Natural killer cell treated with Interleukin-12 subunit alpha and Interleukin-12 subunit beta and Interleukin-15 and Interleukin-18, amount 100 ng/mL, for 72 hours (primary cell): ENCODE measurements around the gene ABCC4. TPM values are rescaled to one million over a fixed set of nuclear protein-coding genes. Genes with fewer than 3 reads are reported as not detected.

ENCODE experiments used
- ATAC-seq, 2 donors: fragments of 150-1000 bp; cut with Tn5 transposase in 1 of 2; sonication (Bioruptor Pico), chemical (Tn5 transposase) in 1 of 2; 2 replicates each; pipeline ENCODE4 v1.10.0; 2021
- DNase-seq: peaks from one replicate; pipeline ENCODE4 v3.0.0; 2022; ENCODE audit warnings: low spot score
- H3K27ac Mint-ChIP-seq, 2 donors: 1 replicate in 1 of 2; 2 replicates in 1 of 2; pipeline ENCODE4 v1.8.0; 2022; ENCODE audit warnings: mixed read lengths in 2 of 2, mild to moderate bottlenecking in 1 of 2, moderate library complexity in 1 of 2
- H3K27me3 Mint-ChIP-seq, 2 donors: 1 replicate in 1 of 2; 2 replicates in 1 of 2; pipeline ENCODE4 v1.8.0; 2022; ENCODE audit warnings: mixed read lengths in 2 of 2
- H3K36me3 Mint-ChIP-seq: one replicate; pipeline ENCODE4 v1.8.0; 2022; ENCODE audit warnings: mixed read lengths
- H3K4me1 Mint-ChIP-seq, 2 donors: 1 replicate in 1 of 2; 2 replicates in 1 of 2; pipeline ENCODE4 v1.8.0; 2022; ENCODE audit warnings: low read depth in 2 of 2, mixed read lengths in 2 of 2, mild to moderate bottlenecking in 1 of 2
- H3K4me3 Mint-ChIP-seq: one replicate; pipeline ENCODE4 v1.8.0; 2022; ENCODE audit warnings: mixed read lengths
- H3K9me3 Mint-ChIP-seq: 2 replicates; pipeline ENCODE4 v1.8.0; 2022; ENCODE audit warnings: mixed read lengths
- total RNA-seq, 2 donors: library from RNA; stranded (reverse); gene quantifications; one replicate each; pipeline ENCODE4 v1.2.3, GENCODE V29; 2022

The ABCC4 gene
- total RNA-seq, 2 donors from 2014 or later, result 5.5 to 20.6 TPM

- Mint-ChIP-seq H3K4me1 (peaks cover 3 to 10% of the 10 kb centered on the region in 2 donors), H3K27me3 (no peaks in the 10 kb centered on the region), H3K36me3 (no peaks in the 10 kb centered on the region), H3K4me3 (no peak overlapping the region), H3K9me3 (no peaks in the 10 kb centered on the region), H3K27ac (no peak overlapping the region)
- DNase-seq, result no peak
- ATAC-seq, result no peak
Observed at GRCh38 chr13:95258619-95259194, 42.5 kb downstream of the ABCC4 start.

DNA sequence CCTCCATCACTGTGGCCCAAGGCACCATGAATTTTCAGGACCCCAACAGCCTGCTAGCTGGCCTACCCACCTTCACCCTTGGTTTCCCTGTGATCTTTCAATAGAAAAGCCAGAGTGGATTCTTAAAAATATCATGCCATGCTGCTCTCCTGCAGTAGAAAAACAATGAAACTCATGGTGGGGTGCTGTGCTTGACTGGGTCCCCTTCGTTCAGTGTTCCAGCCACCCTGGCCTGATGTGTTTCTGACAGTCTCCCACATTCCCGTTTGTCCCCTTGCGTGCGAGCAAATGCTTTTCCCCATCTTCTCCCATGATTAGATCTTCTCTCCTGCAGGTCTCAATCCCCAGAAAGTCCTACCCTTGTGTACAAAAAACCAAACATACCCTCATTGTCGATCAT lies 43.2 kb downstream of the ABCC4 start:
- Mint-ChIP-seq H3K27ac (no peak overlapping the region), H3K4me3 (no peak overlapping the region), H3K9me3 (no peaks in the 10 kb centered on the region), H3K4me1 (peaks cover 3 to 10% of the 10 kb centered on the region in 2 donors), H3K27me3 (no peaks in the 10 kb centered on the region), H3K36me3 (no peaks in the 10 kb centered on the region)
- DNase-seq (no peak), ATAC-seq (no peak)

DNA sequence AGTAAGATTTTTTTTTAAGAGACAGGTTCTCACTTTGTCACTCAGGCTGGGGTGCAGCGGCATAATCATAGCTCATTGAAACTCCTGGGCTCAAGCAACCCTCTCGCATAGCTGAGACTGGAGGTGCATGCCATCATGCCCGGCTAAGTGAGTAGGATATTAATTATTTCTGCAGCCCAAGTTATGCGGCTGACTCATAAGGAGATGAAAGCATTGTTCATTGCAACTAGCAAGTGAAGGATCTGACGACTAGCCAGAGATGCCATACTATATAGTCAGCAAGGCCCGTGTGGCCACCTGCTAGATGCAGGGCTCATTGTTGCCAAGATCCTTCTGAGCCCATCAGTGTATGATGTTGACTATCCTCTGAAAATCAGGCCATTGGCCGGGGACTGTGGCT lies 45.2 kb downstream of the ABCC4 start:
- DNase-seq (no peak), ATAC-seq (no peak)
- H3K36me3 Mint-ChIP-seq, result no peaks in the 10 kb centered on the region
- no peaks in the 10 kb centered on the region for H3K27me3 Mint-ChIP-seq
- no peak overlapping the region for H3K27ac Mint-ChIP-seq
- peaks cover 3 to 10% of the 10 kb centered on the region in 2 donors for H3K4me1 Mint-ChIP-seq
- no peaks in the 10 kb centered on the region for H3K9me3 Mint-ChIP-seq
- H3K4me3 Mint-ChIP-seq, result no peak overlapping the region

DNA sequence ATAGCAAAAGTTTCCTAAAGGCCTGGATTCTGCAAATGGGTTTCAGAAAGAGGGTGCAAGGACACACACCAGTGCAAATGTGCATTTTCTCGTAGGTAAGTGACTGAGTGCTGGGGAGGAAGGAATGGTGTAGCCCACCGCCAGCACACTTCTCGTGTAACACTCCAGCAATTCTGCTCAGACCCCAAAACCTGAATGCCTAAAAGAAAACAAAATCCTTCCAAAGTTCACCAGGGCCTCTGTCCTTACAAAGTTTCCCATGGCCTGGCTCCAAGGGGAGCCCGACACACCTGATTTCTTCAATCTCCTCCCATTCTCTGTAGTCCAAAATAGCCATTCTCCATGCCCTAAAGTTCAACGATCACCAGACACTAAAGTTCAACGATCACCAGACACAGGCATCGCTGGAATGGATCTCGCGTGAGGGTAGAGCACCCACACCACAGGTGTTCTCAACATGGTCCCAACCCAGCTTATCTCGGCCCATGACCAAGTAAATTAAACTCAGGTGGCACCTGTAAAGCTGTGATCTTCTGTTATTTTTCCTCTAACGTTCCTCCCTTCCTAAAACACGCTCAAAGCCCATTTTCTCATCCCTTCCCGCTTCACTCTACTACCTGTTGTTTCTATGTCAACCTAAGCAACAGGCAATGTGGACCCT lies 46.0 kb downstream of the ABCC4 start:
- ATAC-seq, result no peak
- H3K27ac Mint-ChIP-seq, result no peak overlapping the region
- no peaks in the 10 kb centered on the region for H3K9me3 Mint-ChIP-seq
- peaks cover 1 to 2% of the 10 kb centered on the region in 2 donors for H3K4me1 Mint-ChIP-seq
- no peak for DNase-seq
- no peak overlapping the region for H3K4me3 Mint-ChIP-seq
- H3K36me3 Mint-ChIP-seq, result no peaks in the 10 kb centered on the region
- H3K27me3 Mint-ChIP-seq, result no peaks in the 10 kb centered on the region

DNA sequence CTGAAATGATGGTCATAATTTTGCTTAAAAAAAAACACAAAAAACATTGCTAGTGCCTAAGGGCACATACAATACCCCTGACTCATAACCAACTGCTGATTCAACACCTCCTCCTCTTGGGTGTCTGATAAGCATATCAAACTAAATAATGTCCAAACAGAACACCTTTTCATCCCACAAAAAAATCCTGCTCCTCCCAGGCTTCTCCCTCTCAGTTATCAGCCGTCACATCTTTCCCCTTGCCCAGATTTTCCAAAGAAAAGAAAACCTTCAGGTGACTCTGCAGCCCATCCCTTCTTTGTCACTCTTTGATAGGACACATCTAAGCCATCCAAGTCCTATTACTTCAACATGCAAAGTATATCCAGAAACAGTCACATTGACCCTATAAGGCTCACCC lies 46.9 kb downstream of the ABCC4 start:
- H3K27me3 Mint-ChIP-seq, result no peaks in the 10 kb centered on the region
- no peaks in the 10 kb centered on the region for H3K9me3 Mint-ChIP-seq
- H3K36me3 Mint-ChIP-seq, result no peaks in the 10 kb centered on the region
- DNase-seq, result no peak
- H3K4me3 Mint-ChIP-seq, result no peak overlapping the region
- no peak for ATAC-seq
- H3K4me1 Mint-ChIP-seq, result no peaks in the 10 kb centered on the region
- no peak overlapping the region for H3K27ac Mint-ChIP-seq

- DNase-seq, result no peak
- Mint-ChIP-seq H3K4me3 (no peak overlapping the region), H3K27me3 (no peaks in the 10 kb centered on the region), H3K27ac (no peak overlapping the region), H3K9me3 (no peaks in the 10 kb centered on the region), H3K36me3 (no peaks in the 10 kb centered on the region), H3K4me1 (no peaks in the 10 kb centered on the region)
- ATAC-seq, result no peak
Observed at GRCh38 chr13:95253033-95253432, 48.2 kb downstream of the ABCC4 start.

GRCh38 chr13:95251641-95252040 lies 49.6 kb downstream of the ABCC4 start:
- Mint-ChIP-seq H3K4me1 (no peaks in the 10 kb centered on the region), H3K4me3 (no peak overlapping the region), H3K27ac (no peak overlapping the region), H3K36me3 (peaks cover 4% of the 10 kb centered on the region), H3K9me3 (no peaks in the 10 kb centered on the region), H3K27me3 (no peaks in the 10 kb centered on the region)
- no peak for ATAC-seq
- no peak for DNase-seq

GRCh38 chr13:95250961-95251360 lies 50.3 kb downstream of the ABCC4 start:
- Mint-ChIP-seq H3K27me3 (no peaks in the 10 kb centered on the region), H3K4me3 (no peak overlapping the region), H3K36me3 (peaks cover 6% of the 10 kb centered on the region), H3K27ac (no peak overlapping the region), H3K4me1 (no peaks in the 10 kb centered on the region), H3K9me3 (no peaks in the 10 kb centered on the region)
- ATAC-seq (no peak), DNase-seq (no peak)

DNA sequence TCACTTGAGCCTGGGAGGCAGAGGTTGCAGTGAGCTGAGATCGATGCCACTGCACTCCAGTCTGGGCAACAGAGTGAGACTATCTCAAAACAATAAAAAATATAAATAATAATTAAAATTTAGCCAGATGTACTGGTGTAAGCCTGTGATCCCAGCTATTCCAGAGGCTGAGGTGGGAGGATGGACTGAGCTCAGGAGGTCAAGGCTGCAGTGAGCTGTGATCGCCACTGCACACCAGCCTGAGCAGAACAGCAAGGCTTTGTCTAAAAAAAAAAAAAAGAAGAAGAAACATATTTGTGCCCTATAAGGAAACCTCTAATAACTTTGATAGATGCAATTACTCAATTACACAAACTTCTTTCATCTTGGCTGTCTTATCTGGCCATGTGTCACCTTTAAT lies 52.3 kb downstream of the ABCC4 start:
- H3K27ac Mint-ChIP-seq, result no peak overlapping the region
- ATAC-seq (no peak), DNase-seq (no peak)
- H3K9me3 Mint-ChIP-seq, result no peaks in the 10 kb centered on the region
- H3K4me1 Mint-ChIP-seq, result peaks cover 0 to 3% of the 10 kb centered on the region in 2 donors
- H3K36me3 Mint-ChIP-seq, result peaks cover 6% of the 10 kb centered on the region
- no peak overlapping the region for H3K4me3 Mint-ChIP-seq
- no peaks in the 10 kb centered on the region for H3K27me3 Mint-ChIP-seq

- ATAC-seq, result no peak
- H3K9me3 Mint-ChIP-seq, result no peaks in the 10 kb centered on the region
Observed at GRCh38 chr13:95247852-95248251, 53.4 kb downstream of the ABCC4 start.

DNA sequence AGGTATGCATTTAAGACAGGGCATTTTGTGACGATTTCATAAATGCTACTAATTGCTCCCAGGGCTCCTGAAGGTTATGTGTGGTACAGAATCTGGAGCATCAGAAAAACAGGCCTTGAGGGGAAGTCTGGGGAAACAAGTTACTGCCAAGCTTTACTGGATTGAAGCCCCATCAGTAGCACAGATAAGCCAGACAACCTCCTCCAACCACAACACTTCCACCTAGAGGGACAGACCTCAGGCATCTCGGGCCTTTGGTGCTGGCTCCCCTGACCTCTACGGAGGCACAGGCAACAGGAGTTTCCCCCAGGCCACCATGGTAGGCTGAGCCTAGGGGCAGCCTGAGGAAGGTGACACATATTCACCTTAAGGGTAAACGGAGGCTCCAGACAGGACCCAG lies 54.1 kb downstream of the ABCC4 start:
- no peak overlapping the region for H3K4me3 Mint-ChIP-seq
- H3K9me3 Mint-ChIP-seq, result no peaks in the 10 kb centered on the region
- no peak overlapping the region for H3K27ac Mint-ChIP-seq
- H3K4me1 Mint-ChIP-seq, result peaks cover 0 to 3% of the 10 kb centered on the region in 2 donors
- ATAC-seq (no peak), DNase-seq (no peak)
- no peaks in the 10 kb centered on the region for H3K27me3 Mint-ChIP-seq
- peaks cover 6% of the 10 kb centered on the region for H3K36me3 Mint-ChIP-seq

More at GRCh38 chr13:95247852-95248251, 53.4 kb downstream of the ABCC4 start:
- Mint-ChIP-seq H3K4me3 (no peak overlapping the region), H3K27ac (no peak overlapping the region), H3K36me3 (peaks cover 6% of the 10 kb centered on the region), H3K27me3 (no peaks in the 10 kb centered on the region), H3K4me1 (peaks cover 0 to 3% of the 10 kb centered on the region in 2 donors)
- DNase-seq, result no peak

GRCh38 chr13:95246292-95247082 lies 54.8 kb downstream of the ABCC4 start:
- Mint-ChIP-seq H3K27ac (no peak overlapping the region), H3K4me3 (no peak overlapping the region), H3K27me3 (no peaks in the 10 kb centered on the region), H3K36me3 (peaks cover 6% of the 10 kb centered on the region), H3K4me1 (peaks cover 0 to 3% of the 10 kb centered on the region in 2 donors), H3K9me3 (no peaks in the 10 kb centered on the region)
- DNase-seq (no peak), ATAC-seq (no peak)

DNA sequence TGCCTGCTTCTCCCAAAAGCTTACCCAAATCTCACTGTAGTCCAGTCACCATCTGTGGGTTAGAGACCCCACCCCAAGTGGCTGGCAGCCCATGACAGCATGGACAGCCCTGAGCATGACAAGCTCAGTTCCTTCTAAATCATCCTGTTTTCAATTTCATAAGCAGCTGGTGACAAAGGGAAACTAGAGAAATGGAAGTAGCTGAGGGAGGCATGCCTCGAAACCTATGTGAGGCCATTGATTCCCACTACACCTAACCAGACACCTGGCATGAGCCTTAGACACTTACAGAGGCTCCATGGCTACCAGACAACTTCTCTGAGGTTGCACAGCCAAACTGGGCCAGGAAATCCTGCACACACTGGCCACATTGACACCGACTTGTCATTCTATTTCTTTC lies 56.2 kb downstream of the ABCC4 start:
- H3K9me3 Mint-ChIP-seq, result no peaks in the 10 kb centered on the region
- H3K27me3 Mint-ChIP-seq, result no peaks in the 10 kb centered on the region
- H3K36me3 Mint-ChIP-seq, result peaks cover 6% of the 10 kb centered on the region
- no peak overlapping the region for H3K27ac Mint-ChIP-seq
- ATAC-seq (no peak), DNase-seq (no peak)
- H3K4me1 Mint-ChIP-seq, result peaks cover 0 to 3% of the 10 kb centered on the region in 2 donors
- H3K4me3 Mint-ChIP-seq, result no peak overlapping the region

- peak in 1 of 2 donors; percentile 41 for ATAC-seq
- Mint-ChIP-seq H3K27ac (no peak overlapping the region), H3K4me3 (no peak overlapping the region), H3K4me1 (peaks cover 0 to 3% of the 10 kb centered on the region in 2 donors), H3K36me3 (peaks cover 6% of the 10 kb centered on the region), H3K9me3 (no peaks in the 10 kb centered on the region), H3K27me3 (no peaks in the 10 kb centered on the region)
- no peak for DNase-seq
Observed at GRCh38 chr13:95243207-95243606, 58.0 kb downstream of the ABCC4 start.
